Breast epithelium (tissue), 4 donors: ENCODE measurements around the gene AMPH. TPM values are rescaled to one million over a fixed set of nuclear protein-coding genes. Genes with fewer than 3 reads are reported as not detected.
"Not testable (repeated sequence)": the region's sequence is repeated elsewhere in the genome, so short reads cannot be mapped to it uniquely, and the experiment has no call there.

ENCODE experiments used
- DNase-seq, 2 donors: peaks; one replicate each; pipeline ENCODE4 v3.0.0-alpha.2; 2019; ENCODE audit warnings: low spot score in 2 of 2
- H3K27ac ChIP-seq, 2 donors: fragments of 200-600 bp; sonication (generic) in 1 of 2; one replicate each; pipeline ENCODE4 v1.5.1; 2016 to 2019; ENCODE audit warnings: mild to moderate bottlenecking in 1 of 2
- H3K27me3 ChIP-seq, 2 donors: fragments of 200-600 bp; sonication (generic) in 1 of 2; one replicate each; pipeline versions ENCODE4 v1.5.1 to v1.6.0; 2017 to 2019; ENCODE audit warnings: control low read depth in 1 of 2, mild to moderate bottlenecking in 1 of 2
- H3K36me3 ChIP-seq: fragments of 200-600 bp; one replicate; pipeline ENCODE4 v1.5.1; 2019
- H3K4me1 ChIP-seq, 2 donors: fragments of 200-600 bp; sonication (generic); one replicate each; pipeline ENCODE4 v1.5.1; 2016 to 2019; ENCODE audit warnings: control low read depth in 1 of 2
- H3K4me3 ChIP-seq, 3 donors: fragments of 200-600 bp; sonication (generic); 1 replicate in 2 of 3; 2 replicates in 1 of 3; pipeline ENCODE4 v1.5.1; 2016 to 2019; ENCODE audit warnings: mild to moderate bottlenecking in 3 of 3, moderate library complexity in 2 of 3
- H3K9me3 ChIP-seq, 2 donors: fragments of 200-600 bp; sonication (generic) in 1 of 2; one replicate each; pipeline ENCODE4 v1.5.1; 2016 to 2019; ENCODE audit warnings: control low read depth in 1 of 2
- CTCF ChIP-seq, 3 donors: fragments of 450-650 bp; IDR thresholded peaks; one replicate each; pipeline ENCODE4 v1.5.1; 2016 to 2017; ENCODE audit warnings: antibody characterized with exemption in 3 of 3, mild to moderate bottlenecking in 3 of 3, moderate library complexity in 3 of 3
- POLR2A ChIP-seq: fragments of 450-650 bp; IDR thresholded peaks from one replicate; pipeline ENCODE4 v1.6.1; 2016; ENCODE audit warnings: antibody characterized with exemption, mild to moderate bottlenecking, moderate library complexity
- POLR2AphosphoS5 ChIP-seq, 3 donors: sonication (generic); formaldehyde crosslinking; IDR thresholded peaks; one replicate each; pipeline ENCODE4 v1.6.1; 2017; ENCODE audit warnings: antibody characterized with exemption in 3 of 3
- intact Hi-C: fragments of 100-400 bp; cut with DNase I; formaldehyde crosslinking; loops from one replicate; pipeline ENCODE4 v1.15.1; 2023; ENCODE audit warnings: low total_unique reads
- total RNA-seq, 3 donors: library from RNA; depleted of rRNA; stranded (reverse); fragments of >200 nt; gene quantifications; one replicate each; pipeline ENCODE4 v1.1.0, GENCODE V29; 2016

AMPH gene
- total RNA-seq, 3 donors from 2014 or later: 5.0 to 31.0 (median 15.1) TPM

- Histone ChIP-seq H3K27me3 (no peaks in the 10 kb centered on the region), H3K36me3 (no peaks in the 10 kb centered on the region), H3K4me3 (no peak overlapping the region), H3K27ac (no peak overlapping the region), H3K4me1 (no peaks in the 10 kb centered on the region), H3K9me3 (peaks cover 0 to under 1% of the 10 kb centered on the region in 2 donors)
- no peak for DNase-seq
- TF ChIP-seq POLR2A: no peak
- TF ChIP-seq CTCF (IDR thresholded peaks at IDR 0.05): peak; percentile 53 to 77 (median 58)
- no peak for TF ChIP-seq POLR2AphosphoS5 (IDR thresholded peaks at IDR 0.05)
- intact Hi-C loops: no loop called here
Observed at GRCh38 chr7:38398725-38399321, 232.3 kb downstream of the AMPH start.

- no peak overlapping the region for H3K27ac ChIP-seq
- DNase-seq: no peak
- no peaks in the 10 kb centered on the region for H3K4me1 ChIP-seq
- no peak for TF ChIP-seq POLR2AphosphoS5 (IDR thresholded peaks at IDR 0.05)
- no peak for TF ChIP-seq CTCF (IDR thresholded peaks at IDR 0.05)
- TF ChIP-seq POLR2A: no peak
- no peaks in the 10 kb centered on the region for H3K36me3 ChIP-seq
- H3K9me3 ChIP-seq: no peaks in the 10 kb centered on the region
- no peaks in the 10 kb centered on the region for H3K27me3 ChIP-seq
- intact Hi-C loops: no loop called here
- H3K4me3 ChIP-seq: no peak overlapping the region
Observed at GRCh38 chr7:38396852-38397251, 234.3 kb downstream of the AMPH start.

- DNase-seq, H3K27ac ChIP-seq, H3K4me1 ChIP-seq, H3K9me3 ChIP-seq, H3K36me3 ChIP-seq, H3K4me3 ChIP-seq, intact Hi-C loops, H3K27me3 ChIP-seq: not testable (repeated sequence)
Observed at GRCh38 chr7:38395921-38396552, 235.1 kb downstream of the AMPH start.

GRCh38 chr7:38394660-38395059, 236.5 kb downstream of the AMPH start:
- no peak for DNase-seq
- intact Hi-C loops: no loop called here
- Histone ChIP-seq H3K4me1 (no peaks in the 10 kb centered on the region), H3K4me3 (no peak overlapping the region), H3K36me3 (no peaks in the 10 kb centered on the region), H3K27ac (no peak overlapping the region), H3K9me3 (no peaks in the 10 kb centered on the region), H3K27me3 (no peaks in the 10 kb centered on the region)
- TF ChIP-seq POLR2AphosphoS5 (IDR thresholded peaks at IDR 0.05) (no peak), POLR2A (no peak), CTCF (IDR thresholded peaks at IDR 0.05) (no peak)

GRCh38 chr7:38393874-38394273, 237.3 kb downstream of the AMPH start:
- intact Hi-C loops: no loop called here

More at GRCh38 chr7:38393874-38394273, 237.3 kb downstream of the AMPH start:
- TF ChIP-seq POLR2AphosphoS5 (IDR thresholded peaks at IDR 0.05) (no peak), POLR2A (no peak), CTCF (IDR thresholded peaks at IDR 0.05) (no peak)
- H3K9me3 ChIP-seq: no peaks in the 10 kb centered on the region
- H3K4me1 ChIP-seq: no peaks in the 10 kb centered on the region
- H3K4me3 ChIP-seq: no peak overlapping the region
- no peak for DNase-seq
- H3K27ac ChIP-seq: no peak overlapping the region
- H3K27me3 ChIP-seq: no peaks in the 10 kb centered on the region
- H3K36me3 ChIP-seq: no peaks in the 10 kb centered on the region
